Fibroblast of lung (primary cell): ENCODE data around the gene UBE2J2. TPM values are rescaled to one million over a fixed set of nuclear protein-coding genes. Genes with fewer than 3 reads are reported as not detected.
A peak's percentile ranks its signal among the peaks of the same experiment; 100 is the strongest.

ENCODE experiments used
- DNase-seq, 2 donors: peaks; one replicate each; pipeline versions ENCODE4 v3.0.0 to v3.0.0-alpha.2; 2010; ENCODE audit warnings: low read depth in 2 of 2
- H2AFZ ChIP-seq: 2 replicates; pipeline ENCODE4 v1.5.1; 2012; ENCODE audit warnings: low read length, control low read depth, inconsistent platforms
- H3K27ac ChIP-seq: 2 replicates; pipeline ENCODE4 v1.5.1; 2011; ENCODE audit warnings: low read length, control low read depth; ENCODE audit not compliant: insufficient read depth
- H3K27me3 ChIP-seq: 2 replicates; pipeline ENCODE4 v1.5.1; 2011; ENCODE audit warnings: mild to moderate bottlenecking, low read length; ENCODE audit not compliant: control insufficient read depth, insufficient read depth
- H3K36me3 ChIP-seq: 2 replicates; pipeline ENCODE4 v1.5.1; 2011; ENCODE audit warnings: low read length; ENCODE audit not compliant: control insufficient read depth, insufficient read depth
- H3K4me1 ChIP-seq: 2 replicates; pipeline ENCODE4 v1.5.1; 2011; ENCODE audit warnings: low read length; ENCODE audit not compliant: control insufficient read depth, insufficient read depth; ENCODE audit errors: extremely low read depth
- H3K4me2 ChIP-seq: 2 replicates; pipeline ENCODE4 v1.5.1; 2011; ENCODE audit warnings: low read length, control low read depth; ENCODE audit not compliant: insufficient read depth; ENCODE audit errors: extremely low read depth
- H3K4me3 ChIP-seq, 4 experiments: fragments of 200-600 bp in 1 of 4; sonication (generic) in 1 of 4; replicated peaks in 1 of 4; 2 replicates each; pipeline ENCODE4 v1.5.1; 2011 to 2016; ENCODE audit warnings: low read length in 4 of 4, low read depth in 3 of 4, mild to moderate bottlenecking in 3 of 4, control low read depth in 2 of 4, inconsistent platforms in 1 of 4, mixed read lengths in 1 of 4; ENCODE audit not compliant: insufficient read depth in 1 of 4; ENCODE audit errors: control extremely low read depth in 1 of 4
- H3K79me2 ChIP-seq: 2 replicates; pipeline ENCODE4 v1.5.1; 2012; ENCODE audit warnings: mild to moderate bottlenecking, low read length, inconsistent platforms; ENCODE audit not compliant: control insufficient read depth, insufficient read depth
- H3K9ac ChIP-seq: 2 replicates; pipeline ENCODE4 v1.5.1; 2011; ENCODE audit warnings: mild to moderate bottlenecking, low read length, control low read depth; ENCODE audit not compliant: insufficient read depth
- H3K9me3 ChIP-seq: 2 replicates; pipeline ENCODE4 v1.5.1; 2012; ENCODE audit warnings: low read depth, low read length; ENCODE audit not compliant: control insufficient read depth, insufficient read depth
- H4K20me1 ChIP-seq: 2 replicates; pipeline ENCODE4 v1.5.1; 2011; ENCODE audit warnings: low read length; ENCODE audit not compliant: control insufficient read depth, insufficient read depth; ENCODE audit errors: extremely low read depth
- CTCF ChIP-seq, 2 donors: IDR thresholded peaks in 1 of 2; conservative IDR thresholded peaks in 1 of 2; 1 replicate in 1 of 2; 2 replicates in 1 of 2; pipeline ENCODE4 v1.5.1; 2011 to 2012; ENCODE audit warnings: low read length in 2 of 2, control low read depth in 1 of 2, inconsistent platforms in 1 of 2, low read depth in 1 of 2, mild to moderate bottlenecking in 1 of 2
- EZH2 ChIP-seq: IDR thresholded peaks from 2 replicates; pipeline ENCODE4 v1.5.1; 2012; ENCODE audit warnings: low read length, control low read depth, mild to moderate bottlenecking; ENCODE audit errors: missing control alignments
- polyA plus RNA-seq, 2 donors: library from polyadenylated mRNA; depleted of rRNA in 1 of 2; stranded (reverse) in 1 of 2; unstranded in 1 of 2; fragments of >200 nt; gene quantifications; 2 replicates each; pipeline ENCODE4 v1.2.1, GENCODE V29; 2011 to 2012; ENCODE audit warnings: missing spikeins in 1 of 2
- total RNA-seq: library from RNA; depleted of rRNA; stranded (reverse); fragments of >200 nt; gene quantifications from 2 replicates; pipeline ENCODE4 v1.2.1, GENCODE V29; 2014

UBE2J2 gene
- total and polyA plus RNA-seq, 2 donors (not counting 1 experiment from before 2014, with no cell fraction given): 32.3 to 47.2 TPM

GRCh38 chr1:1275836-1276235, 2.2 kb upstream of the UBE2J2 start:
- peak in 1 of 2 donors; percentile 74 for DNase-seq

GRCh38 chr1:1274931-1275431, 1.3 kb upstream of the UBE2J2 start:
- H3K4me1 ChIP-seq: peaks cover 20% of the 10 kb centered on the region
- no peak for DNase-seq
- no peaks in the 10 kb centered on the region for H3K36me3 ChIP-seq
- peak overlapping the region; percentile 82 for H3K9ac ChIP-seq
- H3K9me3 ChIP-seq: no peaks in the 10 kb centered on the region
- no peaks in the 10 kb centered on the region for H4K20me1 ChIP-seq
- peak overlapping the region in 2 of 4 experiments; percentile 71 to 82 for H3K4me3 ChIP-seq
- H3K27ac ChIP-seq: peak overlapping the region; percentile 73
- H3K79me2 ChIP-seq: peaks cover 35% of the 10 kb centered on the region
- H2AFZ ChIP-seq: no peak overlapping the region
- TF ChIP-seq CTCF (conservative IDR thresholded peaks at IDR 0.05 in 1 of 2, IDR thresholded peaks at IDR 0.05 in 1 of 2; ENCODE audit: low read depth in 1 of 2, low read length in 2 of 2) (no peak), EZH2 (no peak)
- H3K27me3 ChIP-seq: no peaks in the 10 kb centered on the region
- peak overlapping the region; percentile 87 for H3K4me2 ChIP-seq

More at GRCh38 chr1:1275836-1276235, 2.2 kb upstream of the UBE2J2 start:
- Histone ChIP-seq H3K4me2 (no peak overlapping the region), H3K9me3 (no peaks in the 10 kb centered on the region), H3K27ac (no peak overlapping the region), H3K4me3 (no peak overlapping the region), H3K79me2 (peaks cover 27% of the 10 kb centered on the region), H3K36me3 (no peaks in the 10 kb centered on the region), H3K4me1 (peaks cover 14% of the 10 kb centered on the region), H3K27me3 (no peaks in the 10 kb centered on the region), H4K20me1 (no peaks in the 10 kb centered on the region), H3K9ac (no peak overlapping the region), H2AFZ (no peak overlapping the region)
- TF ChIP-seq CTCF (conservative IDR thresholded peaks at IDR 0.05 in 1 of 2, IDR thresholded peaks at IDR 0.05 in 1 of 2; ENCODE audit: low read depth in 1 of 2, low read length in 2 of 2): no peak
- no peak for TF ChIP-seq EZH2

- no peaks in the 10 kb centered on the region for H3K9me3 ChIP-seq
- H3K27me3 ChIP-seq: no peaks in the 10 kb centered on the region
- H3K27ac ChIP-seq: peak overlapping the region; percentile 73
- H3K79me2 ChIP-seq: peaks cover 41% of the 10 kb centered on the region
- peak overlapping the region; percentile 58 to 82 (median 70) for H3K4me3 ChIP-seq
- peaks cover 3% of the 10 kb centered on the region for H3K36me3 ChIP-seq
- no peak for DNase-seq
- H2AFZ ChIP-seq: peak overlapping the region; percentile 75
- TF ChIP-seq EZH2 (no peak), CTCF (conservative IDR thresholded peaks at IDR 0.05 in 1 of 2, IDR thresholded peaks at IDR 0.05 in 1 of 2; ENCODE audit: low read depth in 1 of 2, low read length in 2 of 2) (no peak)
- peak overlapping the region; percentile 82 for H3K9ac ChIP-seq
- peaks cover 20% of the 10 kb centered on the region for H3K4me1 ChIP-seq
- H4K20me1 ChIP-seq: no peaks in the 10 kb centered on the region
- peak overlapping the region; percentile 87 for H3K4me2 ChIP-seq
These were observed 761 bp upstream of the UBE2J2 start for GRCh38 chr1:1274299-1274930.
